BJ (cell line): Measurements from ENCODE around the gene FAM117B. TPM values are rescaled to one million over a fixed set of nuclear protein-coding genes. Genes with fewer than 3 reads are reported as not detected.

ENCODE experiments used
- CTCF ChIA-PET: fragments of 350-600 bp; formaldehyde crosslinking; extraction: SDS; loops from one replicate; lab custom pipeline; 2021; ENCODE audit warnings: antibody characterized with exemption, inconsistent platforms; lab: Yijun Ruan, JAX
- POLR2A ChIA-PET: fragments of 300-600 bp; sonication (Branson Sonifier 250); formaldehyde crosslinking; extraction: SDS; loops from one replicate; lab custom pipeline; 2021; ENCODE audit warnings: antibody characterized with exemption; lab: Charles Lee
- DNase-seq: peaks from one replicate; pipeline ENCODE4 v3.0.0-alpha.2; 2011; ENCODE audit warnings: low read depth
- H3K27me3 ChIP-seq: 2 replicates; pipeline ENCODE4 v1.6.0; 2011; ENCODE audit warnings: low read length; ENCODE audit not compliant: control insufficient read depth, insufficient read depth
- H3K36me3 ChIP-seq: 2 replicates; pipeline ENCODE4 v1.5.1; 2011; ENCODE audit warnings: low read length; ENCODE audit not compliant: control insufficient read depth, insufficient read depth
- H3K4me3 ChIP-seq: 2 replicates; pipeline ENCODE4 v1.5.1; 2011; ENCODE audit warnings: low read depth, mild to moderate bottlenecking, control low read depth, low read length
- CTCF ChIP-seq: IDR thresholded peaks from 2 replicates; pipeline ENCODE4 v1.5.1; 2011; ENCODE audit warnings: low read depth, mild to moderate bottlenecking, control low read depth, inconsistent platforms, low read length, moderate library complexity; ENCODE audit not compliant: insufficient read depth
- polyA plus RNA-seq: library from polyadenylated mRNA; depleted of rRNA; stranded (reverse); fragments of >200 nt; gene quantifications from 2 replicates; pipeline ENCODE4 v1.2.3, GENCODE V29; 2011

The FAM117B gene
- polyA plus RNA-seq, 1 experiment: 0.29 TPM

GRCh38 chr2:202609381-202610145 lies 25.2 kb upstream of the FAM117B start:
- Histone ChIP-seq H3K27me3 (no peaks in the 10 kb centered on the region), H3K36me3 (no peaks in the 10 kb centered on the region), H3K4me3 (no peak overlapping the region)
- no peak for TF ChIP-seq CTCF
- DNase-seq: no peak
- POLR2A ChIA-PET: no interaction called here
- CTCF ChIA-PET: interaction anchor here (1.1 kb wide), 1 partner anchor 36 kb away, joined by 3 read pairs; no protein-coding TSS in a partner anchor

- no peak for TF ChIP-seq CTCF
- ChIA-PET CTCF (interaction anchor here (1.1 to 1.4 kb wide), 2 partner anchors 22 to 36 kb away, joined by 3 to 4 read pairs; no protein-coding TSS in a partner anchor), POLR2A (no interaction called here)
These were observed 24.4 kb upstream of the FAM117B start for GRCh38 chr2:202610380-202610779.

GRCh38 chr2:202612145-202612544 lies 22.6 kb upstream of the FAM117B start:
- ChIA-PET CTCF (no interaction called here), POLR2A (no interaction called here)
- TF ChIP-seq CTCF: no peak
- no peaks in the 10 kb centered on the region for H3K27me3 ChIP-seq
- H3K36me3 ChIP-seq: no peaks in the 10 kb centered on the region
- no peak overlapping the region for H3K4me3 ChIP-seq
- DNase-seq: no peak

More at GRCh38 chr2:202610380-202610779, 24.4 kb upstream of the FAM117B start:
- no peaks in the 10 kb centered on the region for H3K36me3 ChIP-seq
- H3K4me3 ChIP-seq: no peak overlapping the region
- DNase-seq: no peak
- no peaks in the 10 kb centered on the region for H3K27me3 ChIP-seq

GRCh38 chr2:202613479-202613878 lies 21.3 kb upstream of the FAM117B start:
- Histone ChIP-seq H3K36me3 (no peaks in the 10 kb centered on the region), H3K27me3 (no peaks in the 10 kb centered on the region), H3K4me3 (no peak overlapping the region)
- no peak for TF ChIP-seq CTCF
- ChIA-PET POLR2A (no interaction called here), CTCF (interaction anchor here (0.7 kb wide), 1 partner anchor 213 kb away, joined by 3 read pairs; no protein-coding TSS in a partner anchor)
- DNase-seq: no peak

- no peak for DNase-seq
- no peak for TF ChIP-seq CTCF
- Histone ChIP-seq H3K4me3 (no peak overlapping the region), H3K27me3 (no peaks in the 10 kb centered on the region; the same call in 1 of the 2 replicates), H3K36me3 (no peaks in the 10 kb centered on the region)
- ChIA-PET POLR2A (no interaction called here), CTCF (no interaction called here)
These were observed 10.6 kb upstream of the FAM117B start for GRCh38 chr2:202624133-202624532.
